GM18861 (cell line): ENCODE results near the gene GON7.
"Not testable (repeated sequence)": the region's sequence is repeated elsewhere in the genome, so short reads cannot be mapped to it uniquely, and the experiment has no call there.

Experiments used
- ATAC-seq: cut with Tn5 transposase; IDR thresholded peaks from one replicate; pipeline ENCODE4 v1.9.1; 2021; ENCODE audit not compliant: unreplicated experiment

Gene GON7

DNA sequence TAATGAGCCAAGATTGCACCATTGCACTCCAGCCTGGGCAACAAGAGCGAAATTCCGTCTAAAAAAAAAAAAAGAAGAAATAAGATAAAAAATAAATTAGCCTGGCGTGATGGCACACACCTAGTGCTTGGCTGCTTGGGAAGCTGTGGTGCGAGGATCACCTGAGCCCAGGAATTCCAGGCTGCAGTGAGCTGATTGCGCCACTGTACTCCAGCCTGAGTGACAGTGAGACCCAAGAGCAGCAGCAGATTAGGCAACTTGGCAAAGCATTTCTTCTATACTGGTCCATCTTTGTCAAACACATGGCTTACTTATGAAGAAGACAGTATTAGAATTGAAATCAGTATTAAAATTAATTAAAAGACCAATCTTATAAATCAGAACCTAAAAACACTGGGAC is 6.3 kb downstream of the GON7 start:
- no peak for ATAC-seq

DNA sequence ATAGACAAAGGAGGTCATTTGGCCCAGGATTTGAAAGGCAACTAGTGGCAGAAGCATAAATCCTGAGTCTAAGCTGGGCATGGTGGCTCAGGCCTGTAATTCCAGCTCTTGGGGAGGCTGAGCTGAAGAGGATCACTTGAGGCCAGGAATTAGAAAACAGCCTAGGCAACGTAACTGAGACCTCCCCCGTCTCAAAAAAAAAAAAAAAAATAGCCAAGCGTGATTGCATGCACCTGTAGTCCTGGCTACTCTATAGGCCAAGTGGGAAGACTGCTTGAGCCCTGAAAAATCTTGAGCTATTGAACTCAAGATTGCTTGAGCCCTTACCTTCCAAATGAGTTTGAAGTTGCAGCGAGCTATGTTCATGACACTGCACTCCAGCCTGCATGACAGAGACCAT is 7.8 kb downstream of the GON7 start:
- ATAC-seq, result no peak

DNA sequence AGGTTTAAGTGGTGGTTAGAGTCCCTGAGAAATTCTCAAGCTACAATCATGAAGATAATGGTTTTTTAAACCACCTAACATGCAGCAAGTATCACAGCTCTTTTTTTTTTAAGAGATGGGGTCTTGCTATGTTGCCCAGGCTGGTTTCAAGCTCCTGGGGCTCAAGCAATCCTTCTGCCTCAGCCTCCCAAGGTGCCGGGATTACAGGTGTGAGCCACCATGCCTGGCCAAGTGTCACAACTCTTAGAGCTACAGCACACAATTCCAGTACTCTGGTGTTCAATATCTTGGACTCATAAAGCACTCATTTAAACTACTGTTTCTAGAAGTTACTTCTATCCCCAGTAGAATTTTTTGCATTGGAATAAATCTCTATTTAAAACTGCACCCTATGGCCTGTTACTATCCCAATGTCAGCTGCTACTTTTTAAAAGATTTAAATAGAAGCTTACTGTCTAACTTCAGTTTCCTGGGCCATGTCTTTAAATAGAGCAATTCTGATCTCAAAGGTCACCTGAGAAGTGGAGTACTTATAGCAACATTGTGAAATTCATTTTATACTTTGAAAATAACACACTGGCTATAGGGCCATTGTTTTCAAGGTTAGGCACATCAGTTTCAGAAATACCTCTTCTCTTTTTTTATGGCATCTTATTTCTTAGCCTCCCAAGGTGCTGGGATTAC is 11.4 kb downstream of the GON7 start:
- ATAC-seq, result no peak

DNA sequence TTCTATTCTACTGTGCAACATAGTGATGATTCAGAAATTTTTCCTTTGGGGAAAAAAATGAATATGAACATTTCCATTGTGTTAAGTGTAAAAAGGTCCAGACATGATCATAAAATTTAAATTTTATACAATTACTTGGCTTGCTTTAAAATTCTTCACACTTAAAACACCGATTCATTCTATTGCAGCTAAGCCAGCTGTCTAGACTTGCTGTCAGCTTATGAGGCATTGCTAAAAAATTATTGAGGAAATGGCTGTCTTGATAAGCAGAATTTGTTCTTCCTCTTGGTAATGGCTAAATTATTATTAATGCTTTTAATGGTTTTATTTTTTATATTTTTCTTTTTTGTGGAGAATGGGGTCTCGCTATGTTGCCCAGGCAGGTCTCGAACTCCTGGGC is 19.9 kb downstream of the GON7 start:
- no peak for ATAC-seq

DNA sequence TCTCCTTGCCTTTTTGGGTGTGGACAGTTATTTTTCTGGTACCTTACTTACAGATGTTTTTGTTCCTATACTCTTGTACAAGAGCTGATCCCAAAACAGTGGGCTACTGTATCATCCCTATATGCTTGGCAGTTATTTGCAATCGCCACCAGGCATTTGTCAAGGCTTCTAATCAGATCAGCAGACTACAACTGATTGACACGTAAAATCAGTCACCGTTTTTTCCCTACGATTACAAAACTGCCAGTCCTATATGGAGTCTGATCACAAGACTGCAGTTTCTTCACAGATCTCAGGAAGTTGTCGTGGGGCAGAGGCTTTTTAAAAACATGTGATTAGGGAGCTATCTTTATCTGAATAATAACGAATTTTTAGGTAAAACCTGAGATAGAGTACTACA is 20.4 kb downstream of the GON7 start:
- ATAC-seq, result no peak

DNA sequence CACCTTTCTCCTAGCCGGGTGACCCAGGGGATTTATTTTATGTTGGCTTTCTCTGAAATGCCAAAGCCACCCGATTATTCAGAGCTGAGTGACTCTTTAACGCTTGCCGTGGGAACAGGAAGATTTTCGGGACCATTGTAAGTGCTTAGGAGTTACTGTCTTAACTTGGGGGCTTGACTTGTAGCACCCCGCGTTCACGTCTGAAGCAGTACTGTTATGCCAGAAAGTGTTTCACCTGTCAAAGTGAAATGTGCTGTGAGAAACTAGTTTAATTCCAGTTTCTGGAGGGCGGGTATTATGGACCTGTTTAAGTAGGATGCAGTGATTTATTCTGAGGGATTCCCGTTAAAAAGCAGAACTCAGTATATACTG is 21.5 kb downstream of the GON7 start:
- ATAC-seq, result no peak

DNA sequence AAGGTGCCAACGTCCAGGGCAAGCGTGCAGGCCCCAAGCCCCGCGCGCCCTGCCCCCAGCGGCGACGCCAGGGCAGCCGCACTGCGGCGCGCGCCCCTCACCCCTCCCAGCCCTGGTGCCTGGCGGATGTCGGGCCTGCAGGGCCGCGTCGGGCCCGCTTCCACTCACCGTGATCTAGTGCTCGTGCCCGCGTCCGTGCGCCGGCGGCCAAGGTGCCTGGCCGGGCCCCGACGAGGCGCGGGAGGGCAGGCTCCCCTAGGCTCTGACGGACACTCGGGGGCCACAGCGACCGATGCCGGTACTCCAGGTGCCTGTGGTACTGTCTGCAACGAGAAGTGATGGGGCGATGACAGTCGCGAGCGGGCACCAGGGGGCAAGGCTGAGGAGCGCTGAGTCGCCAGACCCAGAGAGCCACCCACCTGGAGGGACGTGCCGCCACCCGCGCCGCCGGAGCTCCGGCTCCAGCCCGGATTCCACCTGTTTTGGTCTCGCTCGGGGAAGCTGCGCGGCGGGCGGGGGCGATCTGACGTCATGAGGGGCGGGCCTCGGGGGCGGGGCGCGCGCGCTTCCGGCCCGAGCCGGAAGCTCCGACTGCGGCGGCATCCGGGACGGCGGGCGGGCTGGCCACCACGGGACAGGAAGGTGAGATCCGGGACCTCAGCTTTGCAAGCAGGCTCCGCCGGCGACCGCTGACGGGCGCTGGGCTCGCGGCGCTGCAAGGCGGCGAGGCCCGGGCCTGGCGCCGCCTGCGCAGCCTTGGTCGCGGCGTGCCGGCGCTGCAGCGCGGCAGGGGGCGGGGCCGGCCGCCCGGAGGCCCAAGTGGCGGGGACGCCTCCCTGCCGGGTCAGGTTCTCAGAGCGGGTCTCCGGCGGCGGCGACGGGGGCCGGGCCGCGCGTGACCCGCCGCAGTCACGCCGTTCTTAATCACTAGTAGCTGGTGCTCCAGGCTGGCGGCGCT is 22.2 kb downstream of the GON7 start, which contains the start of the genes LYSET and MOAP1:
TSS of gene LYSET (plus strand) at position 927 of the 958 bp plus-strand sequence. CDS start 89 bp downstream, outside the sequence.
TSS of gene MOAP1 (minus strand) at position 507 of the 958 bp plus-strand sequence. CDS start 655 bp downstream, outside the sequence.
- peak; percentile 77 for ATAC-seq

DNA sequence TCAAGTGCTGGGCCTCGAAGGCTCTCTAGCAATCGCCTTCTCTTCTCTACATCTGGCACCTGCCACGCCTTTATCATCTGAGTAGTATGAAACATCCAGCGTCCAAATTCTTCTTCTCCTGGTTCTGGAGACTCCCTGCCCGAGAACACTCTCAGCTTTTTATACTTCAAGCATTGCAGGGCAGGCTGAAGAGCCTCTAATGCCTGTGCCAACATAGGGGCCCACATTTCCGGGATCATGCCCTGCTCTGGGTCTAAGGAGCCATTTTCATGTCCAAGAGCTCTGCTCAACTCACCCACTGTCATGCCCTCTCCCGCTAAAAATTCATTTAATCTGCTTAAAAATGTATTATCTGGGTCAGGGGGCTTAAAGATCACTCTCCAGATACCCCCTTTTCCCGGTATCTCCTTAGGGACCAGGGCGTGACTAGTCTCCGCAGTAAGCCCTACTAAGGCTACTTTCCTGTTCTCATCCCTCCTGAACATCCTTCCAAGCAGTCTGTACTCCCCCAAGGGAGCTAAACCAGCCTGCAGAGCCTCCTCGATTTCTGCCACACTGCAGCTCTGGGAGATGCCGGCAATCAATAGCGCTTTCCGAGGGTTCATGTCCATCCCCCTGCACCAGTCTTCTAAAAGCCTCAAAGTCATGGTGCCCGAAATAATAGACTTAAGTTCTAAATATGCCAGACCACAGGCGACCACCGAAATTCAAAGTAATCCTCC is 23.1 kb downstream of the GON7 start:
- ATAC-seq, result no peak

DNA sequence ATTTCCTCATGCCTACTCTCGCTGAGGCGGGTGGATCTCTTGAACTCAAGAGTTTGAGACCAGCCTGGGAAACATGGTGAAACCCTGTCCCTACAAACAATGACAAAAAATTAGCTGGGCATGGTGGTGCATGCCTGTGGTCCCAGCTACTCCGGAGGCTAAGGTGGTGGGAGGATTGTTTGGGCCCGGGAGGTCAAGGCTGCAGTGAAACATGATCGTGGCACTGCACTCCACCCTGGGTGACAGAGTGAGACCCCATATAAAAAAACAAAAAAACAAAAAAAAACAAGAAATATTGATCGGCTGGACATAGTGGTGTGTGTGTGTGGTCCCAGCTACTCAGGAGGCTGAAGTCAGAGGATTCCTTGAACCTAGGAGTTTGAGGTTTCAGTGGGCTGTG is 31.4 kb downstream of the GON7 start:
- no peak for ATAC-seq

DNA sequence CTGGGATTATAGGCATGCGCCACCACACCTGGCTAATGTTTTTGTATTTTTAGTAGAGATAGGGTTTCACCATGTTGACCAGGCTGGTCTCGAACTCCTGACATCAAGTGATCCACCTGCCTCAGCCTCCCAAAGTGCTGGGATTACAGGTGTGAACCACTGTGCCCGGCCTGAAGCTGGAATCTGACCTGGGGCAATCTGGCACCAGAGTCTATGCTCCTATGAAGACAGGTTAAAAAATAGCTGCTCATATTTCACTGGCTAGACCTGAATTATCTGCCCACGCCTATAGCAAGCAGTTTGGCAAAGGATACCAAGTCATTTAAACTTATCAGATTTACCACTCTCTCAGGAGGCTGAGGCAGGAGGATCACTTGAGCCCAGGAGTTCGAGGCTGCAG is 32.1 kb downstream of the GON7 start:
- ATAC-seq, result not testable (repeated sequence)

DNA sequence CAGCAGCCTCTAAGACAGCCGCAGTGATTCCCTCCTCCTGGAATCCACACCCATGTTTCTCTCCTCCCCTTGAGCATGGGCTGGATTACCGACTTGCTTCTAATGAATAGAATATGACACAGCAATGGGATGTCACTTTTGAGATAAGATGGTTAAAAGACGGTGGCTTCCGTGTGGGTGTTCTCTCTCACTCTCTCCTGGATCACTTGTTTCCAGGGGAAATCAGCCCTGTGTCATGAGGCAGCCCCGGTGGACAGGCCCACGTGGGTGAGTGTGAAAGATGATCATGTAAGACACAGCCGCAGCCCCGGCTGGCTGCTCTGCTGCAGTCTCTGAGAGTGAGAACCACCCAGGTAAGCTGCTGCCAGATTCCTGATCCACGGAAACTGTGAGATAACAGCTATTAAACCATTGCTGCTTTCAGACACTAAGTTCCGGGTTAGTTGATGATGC is 32.9 kb downstream of the GON7 start:
- no peak for ATAC-seq

DNA sequence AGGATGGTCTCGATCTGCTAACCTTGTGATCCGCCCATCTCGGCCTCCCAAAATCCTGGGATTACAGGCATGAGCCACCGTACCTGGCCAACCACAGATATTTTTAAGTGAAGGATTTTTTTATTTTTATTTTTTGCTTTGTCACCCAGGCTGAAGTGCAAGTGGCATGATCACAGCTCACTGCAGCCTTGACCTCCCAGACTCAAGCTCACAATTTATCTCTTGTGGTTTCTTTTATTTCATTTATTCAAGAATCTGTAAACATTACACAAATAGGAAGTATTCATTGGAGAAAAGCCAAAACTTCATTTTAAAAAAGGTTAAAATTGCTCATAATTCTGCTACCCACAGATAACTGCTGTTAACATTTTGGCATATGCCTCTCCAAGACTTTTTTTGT is 35.5 kb downstream of the GON7 start:
- no peak for ATAC-seq

DNA sequence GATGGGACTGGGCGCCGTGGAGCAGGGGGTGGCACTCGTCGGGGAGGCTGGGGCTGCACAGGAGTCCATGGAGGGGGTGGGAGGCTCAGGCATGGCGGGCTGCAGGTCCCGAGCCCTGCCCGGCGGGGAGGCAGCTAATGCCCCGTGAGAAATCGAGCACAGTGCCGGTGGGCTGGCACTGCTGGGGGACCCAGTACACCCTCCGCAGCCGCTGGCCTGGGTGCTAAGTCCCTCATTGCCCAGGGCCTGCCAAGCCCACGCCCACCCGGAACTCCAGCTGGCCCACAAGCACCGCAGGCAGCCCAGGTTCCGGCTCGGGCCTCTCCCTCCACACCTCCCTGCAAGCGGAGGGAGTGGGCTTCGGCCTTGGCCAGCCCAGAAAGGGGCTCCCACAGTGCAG is 36.7 kb downstream of the GON7 start:
- ATAC-seq, result not testable (repeated sequence)

DNA sequence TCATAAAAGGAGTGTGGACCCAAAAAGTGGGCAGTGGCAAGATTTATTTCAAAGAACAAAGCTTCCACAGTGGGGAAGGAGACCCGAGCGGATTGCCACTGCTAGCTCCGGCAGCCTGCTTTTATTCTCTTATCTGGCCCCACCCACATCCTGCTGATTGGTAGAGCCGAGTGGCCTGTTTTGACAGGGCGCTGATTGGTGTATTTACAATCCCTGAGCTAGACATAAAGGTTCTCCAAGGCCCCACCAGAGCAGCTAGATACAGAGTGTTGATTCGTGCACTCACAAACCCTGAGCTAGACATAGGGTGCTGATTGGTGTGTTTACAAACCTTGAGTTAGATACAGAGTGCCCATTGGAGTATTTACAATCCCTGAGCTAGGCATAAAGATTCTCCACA is 37.2 kb downstream of the GON7 start:
- ATAC-seq, result not testable (repeated sequence)

DNA sequence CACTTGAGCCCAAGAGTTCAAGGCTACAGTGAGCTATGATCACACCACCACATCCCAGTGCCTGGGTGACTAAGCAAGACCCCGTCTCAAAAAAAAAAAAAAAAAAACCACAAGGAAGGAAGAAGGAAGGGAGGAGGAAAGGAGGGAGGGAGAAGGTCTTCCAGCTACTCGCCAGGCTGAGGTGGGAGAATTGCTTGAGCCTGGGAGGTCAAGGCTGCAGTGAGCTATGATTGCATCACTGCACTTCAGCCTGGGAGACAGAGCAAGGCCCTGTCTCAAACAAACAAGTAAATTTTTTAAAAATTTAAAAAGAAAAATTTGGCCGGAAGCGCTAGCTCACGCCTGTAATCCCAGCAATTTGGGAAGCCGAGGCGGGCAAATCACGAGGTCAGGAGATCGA is 38.3 kb downstream of the GON7 start:
- ATAC-seq, result not testable (repeated sequence)

DNA sequence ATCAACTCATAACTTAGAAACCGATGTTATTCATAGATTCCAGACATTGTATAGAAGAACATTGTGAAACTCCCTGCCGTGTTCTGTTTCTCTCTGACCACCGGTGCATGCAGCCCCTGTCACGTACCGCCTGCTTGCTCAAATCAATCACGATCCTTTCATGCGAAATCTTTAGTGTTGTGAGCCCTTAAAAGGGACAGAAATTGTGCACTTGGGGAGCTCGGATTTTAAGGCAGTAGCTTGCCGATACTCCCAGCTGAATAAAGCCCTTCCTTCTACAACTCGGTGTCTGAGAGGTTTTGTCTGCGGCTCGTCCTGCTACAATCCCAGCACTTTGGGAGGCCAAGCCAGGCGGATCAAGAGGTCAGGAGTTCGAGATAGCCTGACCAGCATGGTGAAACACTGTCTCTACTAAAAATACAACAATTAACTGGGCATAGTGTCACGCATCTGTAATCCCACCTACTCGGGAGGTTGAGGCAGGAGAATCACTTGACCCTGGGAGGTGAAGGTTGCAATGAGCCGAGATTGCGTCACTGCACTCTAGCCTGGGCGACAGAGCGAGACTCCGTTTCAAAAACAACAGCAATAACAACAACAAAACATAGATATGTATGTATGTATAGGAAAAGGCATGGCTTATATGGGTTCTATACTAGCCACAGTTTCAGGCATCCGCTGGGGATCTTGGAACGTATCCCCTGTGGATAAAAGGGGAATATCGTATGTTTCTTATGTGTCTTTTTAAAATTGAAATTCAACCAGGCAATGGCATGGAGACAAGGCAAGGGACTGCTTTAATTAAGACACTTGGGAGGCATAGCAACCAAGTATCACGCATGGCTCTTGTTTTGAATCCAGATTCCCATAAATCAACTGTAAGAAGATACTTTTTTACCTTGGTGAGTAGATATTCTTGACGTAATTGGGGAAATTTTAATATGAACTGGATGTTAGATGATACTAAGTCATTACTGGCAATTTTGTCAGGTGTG is 41.3 kb downstream of the GON7 start:
- ATAC-seq, result not testable (repeated sequence)

DNA sequence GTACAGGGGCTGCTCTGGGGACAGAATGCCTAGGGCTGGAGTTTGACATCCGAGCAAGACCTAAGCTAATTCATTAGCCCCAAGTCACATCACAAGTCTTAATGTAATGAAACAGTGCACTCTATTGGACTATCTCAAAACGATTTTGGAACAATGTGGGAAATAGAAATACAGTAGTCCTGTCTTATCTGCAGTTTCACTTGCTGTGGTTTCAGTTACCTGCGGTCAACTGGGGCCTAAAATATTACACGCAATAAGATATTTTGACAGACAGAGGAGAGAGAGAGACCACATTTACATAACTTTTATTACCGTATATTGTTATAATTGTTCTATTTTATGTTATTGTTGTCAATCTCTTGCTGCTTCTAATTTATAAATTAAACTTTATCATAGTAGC is 43.3 kb downstream of the GON7 start:
- ATAC-seq, result peak; percentile 48

DNA sequence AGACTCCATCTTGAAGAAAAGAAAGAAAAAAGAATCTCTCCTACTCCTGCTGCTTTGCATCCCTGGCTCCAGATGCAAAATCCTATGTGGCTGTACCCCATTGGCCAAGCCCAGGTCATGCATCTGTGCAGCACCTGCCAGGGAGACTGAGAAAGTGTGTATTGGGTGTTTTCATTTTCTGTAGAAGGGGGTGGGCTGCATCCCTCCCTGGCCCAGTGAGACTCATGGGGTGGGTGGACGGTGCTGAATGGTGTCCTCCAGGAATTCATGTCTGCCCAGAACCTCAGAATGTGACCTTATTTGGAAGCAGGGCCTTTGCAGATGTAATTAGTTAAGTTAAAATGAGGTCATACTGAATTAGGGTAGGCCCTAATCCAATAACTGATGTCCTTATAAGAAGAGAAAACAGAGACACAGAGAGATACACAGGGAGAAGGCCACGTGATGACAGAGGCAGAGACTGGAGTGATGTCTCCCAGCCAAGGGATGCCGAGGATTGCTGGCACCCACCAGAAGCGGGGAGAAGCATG is 45.4 kb downstream of the GON7 start:
- ATAC-seq, result no peak

DNA sequence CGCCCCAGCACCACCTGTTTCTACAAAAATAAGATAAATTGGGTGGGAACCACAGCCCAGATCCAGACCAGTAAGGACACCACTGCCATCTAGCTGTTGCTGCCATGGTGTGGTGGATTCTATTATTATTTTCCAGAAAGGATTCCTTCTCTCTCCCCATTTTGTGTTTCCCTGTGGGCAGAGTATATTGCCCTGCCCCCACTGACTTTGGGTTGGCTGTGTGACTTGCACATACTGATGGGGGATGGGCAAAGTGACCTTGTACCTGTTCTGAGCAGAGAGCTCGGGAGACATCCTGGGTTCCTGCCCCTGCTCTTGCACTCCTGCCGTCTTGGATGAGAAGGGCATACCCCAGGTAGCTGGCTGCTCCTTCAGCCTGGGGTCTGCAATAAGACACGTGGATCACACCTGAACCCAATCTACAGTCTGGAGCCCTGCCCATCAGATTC is 46.5 kb downstream of the GON7 start:
- no peak for ATAC-seq
